ENCODE data around the gene ARFIP1.

The ARFIP1 gene

GRCh38 chr4:152898606-152899005 is 118.9 kb downstream of the ARFIP1 start:
- TF ChIP-seq CTCF (IDR thresholded peaks at IDR 0.05; ENCODE audit: extremely low read depth, insufficient read depth, missing control alignments): no peak
- in situ Hi-C loops (cut with MboI; ENCODE audit: low pct_unique_long_range_greater_than_20kb, low sequenced_read_pairs, unreplicated experiment): no loop called here
- DNase-seq (ENCODE audit: low spot score): no peak

GRCh38 chr4:152900395-152900794 is 120.6 kb downstream of the ARFIP1 start:
- DNase-seq (ENCODE audit: low spot score): no peak
- in situ Hi-C loops (cut with MboI; ENCODE audit: low pct_unique_long_range_greater_than_20kb, low sequenced_read_pairs, unreplicated experiment): no loop called here
- TF ChIP-seq CTCF (IDR thresholded peaks at IDR 0.05; ENCODE audit: extremely low read depth, insufficient read depth, missing control alignments): no peak

GRCh38 chr4:152901205-152901604 is 121.5 kb downstream of the ARFIP1 start:
- no peak for DNase-seq (ENCODE audit: low spot score)
- in situ Hi-C loops (cut with MboI; ENCODE audit: low pct_unique_long_range_greater_than_20kb, low sequenced_read_pairs, unreplicated experiment): no loop called here
- no peak for TF ChIP-seq CTCF (IDR thresholded peaks at IDR 0.05; ENCODE audit: extremely low read depth, insufficient read depth, missing control alignments)

GRCh38 chr4:152903658-152904057 is 123.9 kb downstream of the ARFIP1 start:
- no peak for DNase-seq (ENCODE audit: low spot score)
- no peak for TF ChIP-seq CTCF (IDR thresholded peaks at IDR 0.05; ENCODE audit: extremely low read depth, insufficient read depth, missing control alignments)
- in situ Hi-C loops (cut with MboI; ENCODE audit: low pct_unique_long_range_greater_than_20kb, low sequenced_read_pairs, unreplicated experiment): no loop called here

DNA sequence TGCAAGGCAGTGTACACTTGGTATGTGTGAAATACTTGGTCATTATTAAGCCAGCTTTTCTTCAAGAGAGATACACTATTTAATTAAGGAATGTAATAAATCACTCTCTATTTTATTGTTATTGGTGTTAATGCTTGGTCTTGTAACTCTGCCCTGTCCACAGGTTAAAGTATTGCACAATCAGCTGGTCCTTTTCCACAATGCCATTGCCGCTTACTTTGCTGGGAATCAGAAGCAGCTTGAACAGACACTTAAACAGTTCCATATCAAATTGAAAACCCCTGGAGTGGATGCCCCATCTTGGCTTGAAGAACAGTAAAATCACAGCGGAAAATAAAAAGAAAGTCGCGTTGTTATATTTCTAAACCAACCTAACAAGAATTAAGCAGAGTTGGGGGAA is 130.1 kb downstream of the ARFIP1 start:
- TF ChIP-seq CTCF (IDR thresholded peaks at IDR 0.05; ENCODE audit: extremely low read depth, insufficient read depth, missing control alignments): no peak
- in situ Hi-C loops (cut with MboI; ENCODE audit: low pct_unique_long_range_greater_than_20kb, low sequenced_read_pairs, unreplicated experiment): no loop called here
- no peak for DNase-seq (ENCODE audit: low spot score)

GRCh38 chr4:152910521-152910920 is 130.8 kb downstream of the ARFIP1 start:
- DNase-seq (ENCODE audit: low spot score): no peak
- in situ Hi-C loops (cut with MboI; ENCODE audit: low pct_unique_long_range_greater_than_20kb, low sequenced_read_pairs, unreplicated experiment): no loop called here
- TF ChIP-seq CTCF (IDR thresholded peaks at IDR 0.05; ENCODE audit: extremely low read depth, insufficient read depth, missing control alignments): no peak

Measured in GM13977 (cell line).